ENCODE measurements around the gene SAMD10. TPM values are rescaled to one million over a fixed set of nuclear protein-coding genes. Genes with fewer than 3 reads are reported as not detected.
"Not testable (repeated sequence)": the region's sequence is repeated elsewhere in the genome, so short reads cannot be mapped to it uniquely, and the experiment has no call there.

The SAMD10 gene
- total RNA-seq, 1 donor from 2014 or later, result 3.1 TPM

- H3K36me3 Mint-ChIP-seq (ENCODE audit: unreplicated experiment), result peaks cover 5% of the 10 kb centered on the region
- no peak overlapping the region for H3K27ac Mint-ChIP-seq (ENCODE audit: unreplicated experiment)
- H3K27me3 Mint-ChIP-seq (ENCODE audit: unreplicated experiment), result peaks cover 4% of the 10 kb centered on the region
- DNase-seq, result no peak
- TF ChIP-seq CTCF (IDR thresholded peaks at IDR 0.05; ENCODE audit: partially characterized antibody, unreplicated experiment), result no peak
- peaks cover 3% of the 10 kb centered on the region for H3K9me3 Mint-ChIP-seq (ENCODE audit: unreplicated experiment)
- H3K4me3 Mint-ChIP-seq (ENCODE audit: unreplicated experiment), result no peak overlapping the region
- H3K4me1 Mint-ChIP-seq (ENCODE audit: low read depth, unreplicated experiment), result no peaks in the 10 kb centered on the region
Observed at GRCh38 chr20:64015635-64016034, 36.2 kb upstream of the SAMD10 start.

- not testable (repeated sequence) for H3K4me3 Mint-ChIP-seq (ENCODE audit: unreplicated experiment); H3K9me3 Mint-ChIP-seq (ENCODE audit: unreplicated experiment); H3K4me1 Mint-ChIP-seq (ENCODE audit: low read depth, unreplicated experiment); DNase-seq; H3K27ac Mint-ChIP-seq (ENCODE audit: unreplicated experiment); H3K27me3 Mint-ChIP-seq (ENCODE audit: unreplicated experiment)
- peaks cover 11% of the 10 kb centered on the region for H3K36me3 Mint-ChIP-seq (ENCODE audit: unreplicated experiment)
Observed at GRCh38 chr20:64012385-64013154, 33.1 kb upstream of the SAMD10 start.

GRCh38 chr20:64011366-64011779 lies 31.9 kb upstream of the SAMD10 start:
- Mint-ChIP-seq H3K27ac (ENCODE audit: unreplicated experiment) (no peak overlapping the region), H3K27me3 (ENCODE audit: unreplicated experiment) (no peaks in the 10 kb centered on the region), H3K4me1 (ENCODE audit: low read depth, unreplicated experiment) (peaks cover 2% of the 10 kb centered on the region), H3K4me3 (ENCODE audit: unreplicated experiment) (no peak overlapping the region), H3K36me3 (ENCODE audit: unreplicated experiment) (peaks cover 9% of the 10 kb centered on the region), H3K9me3 (ENCODE audit: unreplicated experiment) (peaks cover 4% of the 10 kb centered on the region)
- DNase-seq, result no peak
- no peak for TF ChIP-seq CTCF (IDR thresholded peaks at IDR 0.05; ENCODE audit: partially characterized antibody, unreplicated experiment)

GRCh38 chr20:64010711-64011237 lies 31.3 kb upstream of the SAMD10 start:
- Mint-ChIP-seq H3K4me1 (ENCODE audit: low read depth, unreplicated experiment) (peaks cover 2% of the 10 kb centered on the region), H3K9me3 (ENCODE audit: unreplicated experiment) (peaks cover 4% of the 10 kb centered on the region), H3K36me3 (ENCODE audit: unreplicated experiment) (peaks cover 9% of the 10 kb centered on the region), H3K4me3 (ENCODE audit: unreplicated experiment) (no peak overlapping the region), H3K27me3 (ENCODE audit: unreplicated experiment) (no peaks in the 10 kb centered on the region), H3K27ac (ENCODE audit: unreplicated experiment) (no peak overlapping the region)
- no peak for DNase-seq
- TF ChIP-seq CTCF (IDR thresholded peaks at IDR 0.05; ENCODE audit: partially characterized antibody, unreplicated experiment), result no peak

GRCh38 chr20:64009811-64010387 lies 30.5 kb upstream of the SAMD10 start:
- Mint-ChIP-seq H3K27me3 (ENCODE audit: unreplicated experiment) (no peaks in the 10 kb centered on the region), H3K36me3 (ENCODE audit: unreplicated experiment) (peaks cover 9% of the 10 kb centered on the region), H3K4me1 (ENCODE audit: low read depth, unreplicated experiment) (peaks cover 2% of the 10 kb centered on the region), H3K4me3 (ENCODE audit: unreplicated experiment) (no peak overlapping the region), H3K27ac (ENCODE audit: unreplicated experiment) (no peak overlapping the region), H3K9me3 (ENCODE audit: unreplicated experiment) (peaks cover 4% of the 10 kb centered on the region)
- DNase-seq, result no peak
- TF ChIP-seq CTCF (IDR thresholded peaks at IDR 0.05; ENCODE audit: partially characterized antibody, unreplicated experiment), result no peak
